ENCODE results near the gene FAR2.
"Not testable (repeated sequence)": the region's sequence is repeated elsewhere in the genome, so short reads cannot be mapped to it uniquely, and the experiment has no call there.

FAR2 gene

DNA sequence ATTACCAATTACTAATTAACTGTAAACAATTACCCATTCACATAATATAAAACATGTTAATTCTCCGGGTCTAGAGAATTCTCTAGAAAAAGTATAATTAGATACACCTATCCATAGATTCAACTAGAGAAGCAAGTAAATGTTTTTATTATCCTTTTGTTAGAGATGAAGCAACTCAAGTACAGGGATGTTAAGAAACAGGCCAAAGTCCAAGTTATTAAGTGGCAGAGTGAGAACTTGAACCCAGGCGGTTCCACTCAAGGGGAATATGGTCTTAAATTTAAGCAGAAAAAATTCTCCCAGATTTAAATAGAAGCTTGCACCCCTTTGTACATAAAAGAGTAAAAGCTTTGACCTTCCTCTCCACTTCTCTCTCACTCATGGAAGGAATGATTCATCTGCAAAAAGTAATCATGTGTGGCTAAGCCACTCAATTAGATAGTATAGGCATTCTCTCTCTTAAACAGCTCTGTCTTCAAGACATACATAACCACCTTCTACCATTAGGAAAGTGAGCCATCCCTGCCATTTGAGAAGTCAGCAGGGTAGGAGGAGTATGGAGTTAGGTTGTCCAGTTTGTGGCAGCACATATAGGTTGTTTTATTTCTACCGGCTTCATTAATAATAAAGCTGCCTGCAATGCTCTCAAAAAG is 197.8 kb downstream of the FAR2 start:
- no peak overlapping the region for H3K9ac ChIP-seq (ENCODE audit: low read depth, low read length)
- H3K9me3 ChIP-seq (ENCODE audit: control insufficient read depth, insufficient read depth, low read length): no peaks in the 10 kb centered on the region
- H3K4me1 ChIP-seq (ENCODE audit: insufficient read depth, low read length): no peaks in the 10 kb centered on the region
- peaks cover 3% of the 10 kb centered on the region; the same call in 1 of the 2 replicates for H3K36me3 ChIP-seq (ENCODE audit: insufficient read depth, low read length)

DNA sequence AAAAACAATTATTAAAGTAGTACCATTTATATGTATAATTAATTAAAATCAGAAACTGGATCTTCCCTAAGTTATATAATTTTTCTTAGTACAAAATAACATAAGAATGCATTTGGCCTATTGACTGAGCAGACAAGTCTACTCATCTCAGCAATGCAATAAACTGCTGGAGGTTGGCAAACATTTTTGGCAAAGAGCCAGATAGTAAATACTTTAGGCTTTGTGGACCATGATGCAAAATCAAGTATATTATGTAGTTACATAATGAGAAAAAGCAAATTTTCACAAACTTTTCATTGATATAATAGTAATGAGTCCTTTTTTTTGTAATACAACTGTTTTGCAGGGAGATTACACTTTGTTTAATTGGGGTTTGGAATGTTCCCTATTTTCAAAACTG is 201.0 kb downstream of the FAR2 start:
- H3K9me3 ChIP-seq (ENCODE audit: control insufficient read depth, insufficient read depth, low read length): no peaks in the 10 kb centered on the region
- H3K4me1 ChIP-seq (ENCODE audit: insufficient read depth, low read length): no peaks in the 10 kb centered on the region
- H3K9ac ChIP-seq (ENCODE audit: low read depth, low read length): no peak overlapping the region
- H3K36me3 ChIP-seq (ENCODE audit: insufficient read depth, low read length): peaks cover 3% of the 10 kb centered on the region; the same call in 1 of the 2 replicates

DNA sequence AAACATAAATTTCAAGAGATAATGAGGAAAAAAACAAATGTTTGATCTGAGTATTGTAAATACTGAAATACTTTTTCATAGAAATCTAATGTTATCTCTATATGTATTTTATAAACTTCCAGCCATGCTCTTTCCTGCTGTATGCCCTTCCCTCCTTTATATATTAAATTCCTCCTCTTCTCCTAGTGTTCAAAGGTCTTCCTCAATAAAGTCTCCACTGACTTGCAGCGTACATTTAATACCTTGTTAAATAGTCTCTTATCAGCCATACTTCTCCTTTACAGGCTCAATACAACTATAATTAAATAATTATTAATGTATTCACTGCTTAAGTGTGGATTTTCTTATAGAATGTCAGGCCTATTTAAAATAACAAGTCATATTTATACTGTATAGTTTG is 205.9 kb downstream of the FAR2 start:
- H3K36me3 ChIP-seq (ENCODE audit: insufficient read depth, low read length): no peaks in the 10 kb centered on the region

DNA sequence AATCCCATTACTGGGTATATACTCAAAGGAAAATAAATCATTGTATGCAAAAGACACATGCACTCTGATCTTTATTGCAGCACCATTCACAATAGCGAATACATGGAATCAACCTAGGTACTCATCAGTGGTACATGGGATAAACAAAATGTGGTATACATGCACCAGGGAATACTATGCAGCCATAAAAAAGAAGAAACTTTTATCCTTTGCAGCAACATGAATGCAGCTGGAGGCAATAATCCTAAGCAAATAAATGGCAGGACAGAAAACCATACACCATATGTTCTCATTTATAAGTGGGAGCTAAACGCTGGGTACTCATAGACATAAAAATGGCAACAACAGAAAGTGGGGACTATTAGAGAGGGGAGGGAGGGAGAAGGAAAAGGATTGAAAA is 216.0 kb downstream of the FAR2 start:
- Histone ChIP-seq H3K4me1 (ENCODE audit: insufficient read depth, low read length) (no peaks in the 10 kb centered on the region), H3K9ac (ENCODE audit: low read depth, low read length) (no peak overlapping the region), H3K9me3 (ENCODE audit: control insufficient read depth, insufficient read depth, low read length) (no peaks in the 10 kb centered on the region), H3K36me3 (ENCODE audit: insufficient read depth, low read length) (no peaks in the 10 kb centered on the region; the same call in 1 of the 2 replicates)

More for the DNA sequence above, 205.9 kb downstream of the FAR2 start:
- no peaks in the 10 kb centered on the region for H3K4me1 ChIP-seq (ENCODE audit: insufficient read depth, low read length)
- H3K9ac ChIP-seq (ENCODE audit: low read depth, low read length): no peak overlapping the region
- H3K9me3 ChIP-seq (ENCODE audit: control insufficient read depth, insufficient read depth, low read length): no peaks in the 10 kb centered on the region

DNA sequence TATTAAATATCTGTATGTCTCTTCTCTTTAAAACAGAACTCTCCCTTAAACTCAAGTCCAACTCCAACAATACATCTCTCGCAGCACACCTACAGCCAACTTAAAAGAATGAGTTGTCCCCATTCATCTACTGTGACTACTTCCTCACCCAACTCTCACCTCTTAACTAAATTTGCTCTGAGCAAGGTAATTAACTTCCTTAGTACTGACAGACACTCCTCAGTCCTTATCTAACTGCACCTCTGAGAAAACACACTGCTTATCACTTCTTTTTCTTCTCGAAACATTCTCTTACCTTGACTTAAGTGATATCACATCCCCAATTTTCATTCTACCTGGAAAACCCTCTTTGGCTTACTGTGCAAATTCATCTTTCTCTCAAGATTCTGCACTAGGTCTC is 224.9 kb downstream of the FAR2 start:
- Histone ChIP-seq H3K36me3 (ENCODE audit: insufficient read depth, low read length) (no peaks in the 10 kb centered on the region; the same call in 1 of the 2 replicates), H3K4me1 (ENCODE audit: insufficient read depth, low read length) (no peaks in the 10 kb centered on the region), H3K9me3 (ENCODE audit: control insufficient read depth, insufficient read depth, low read length) (no peaks in the 10 kb centered on the region), H3K9ac (ENCODE audit: low read depth, low read length) (no peak overlapping the region)

DNA sequence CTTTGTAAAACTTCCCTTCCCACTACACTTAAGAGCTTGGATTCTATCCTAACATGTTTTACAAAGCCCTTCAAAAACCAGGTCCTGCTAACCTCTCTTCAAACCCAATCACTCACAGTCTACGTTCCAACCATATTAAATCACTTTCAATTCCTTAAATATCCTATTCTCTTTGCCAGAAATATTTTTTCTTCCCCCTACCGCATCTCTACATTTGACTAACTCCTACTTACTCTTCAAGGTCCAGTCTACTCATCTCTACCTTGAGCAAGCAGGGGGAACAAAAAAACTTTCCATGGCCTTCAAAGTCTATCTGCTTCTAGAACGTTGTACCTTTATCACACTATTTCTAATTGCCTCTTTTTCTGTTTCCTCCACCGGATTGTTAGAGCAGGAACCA is 225.8 kb downstream of the FAR2 start:
- Histone ChIP-seq H3K9me3 (ENCODE audit: control insufficient read depth, insufficient read depth, low read length) (no peaks in the 10 kb centered on the region), H3K9ac (ENCODE audit: low read depth, low read length) (no peak overlapping the region), H3K4me1 (ENCODE audit: insufficient read depth, low read length) (no peaks in the 10 kb centered on the region), H3K36me3 (ENCODE audit: insufficient read depth, low read length) (no peaks in the 10 kb centered on the region; the same call in 1 of the 2 replicates)

DNA sequence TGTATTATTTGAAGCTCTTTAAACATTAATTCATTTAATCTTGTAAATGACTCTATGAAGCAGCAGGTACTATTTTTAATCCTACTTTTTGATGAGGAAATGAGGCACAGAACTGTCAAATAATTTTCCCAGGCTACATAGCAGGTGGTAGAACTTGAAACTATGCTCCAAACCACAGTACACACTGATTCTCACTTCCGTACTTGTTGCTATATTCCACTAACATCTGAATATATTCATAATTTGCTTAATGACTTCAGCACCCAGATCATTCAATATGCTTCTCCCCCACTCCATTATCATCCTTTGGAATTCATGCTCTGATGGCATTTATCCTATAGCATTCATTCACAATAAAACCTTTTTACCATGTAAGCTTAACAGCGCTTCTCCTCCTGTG is 227.0 kb downstream of the FAR2 start:
- Histone ChIP-seq H3K9ac (ENCODE audit: low read depth, low read length) (no peak overlapping the region), H3K9me3 (ENCODE audit: control insufficient read depth, insufficient read depth, low read length) (no peaks in the 10 kb centered on the region), H3K36me3 (ENCODE audit: insufficient read depth, low read length) (no peaks in the 10 kb centered on the region; the same call in 1 of the 2 replicates), H3K4me1 (ENCODE audit: insufficient read depth, low read length) (no peaks in the 10 kb centered on the region)

DNA sequence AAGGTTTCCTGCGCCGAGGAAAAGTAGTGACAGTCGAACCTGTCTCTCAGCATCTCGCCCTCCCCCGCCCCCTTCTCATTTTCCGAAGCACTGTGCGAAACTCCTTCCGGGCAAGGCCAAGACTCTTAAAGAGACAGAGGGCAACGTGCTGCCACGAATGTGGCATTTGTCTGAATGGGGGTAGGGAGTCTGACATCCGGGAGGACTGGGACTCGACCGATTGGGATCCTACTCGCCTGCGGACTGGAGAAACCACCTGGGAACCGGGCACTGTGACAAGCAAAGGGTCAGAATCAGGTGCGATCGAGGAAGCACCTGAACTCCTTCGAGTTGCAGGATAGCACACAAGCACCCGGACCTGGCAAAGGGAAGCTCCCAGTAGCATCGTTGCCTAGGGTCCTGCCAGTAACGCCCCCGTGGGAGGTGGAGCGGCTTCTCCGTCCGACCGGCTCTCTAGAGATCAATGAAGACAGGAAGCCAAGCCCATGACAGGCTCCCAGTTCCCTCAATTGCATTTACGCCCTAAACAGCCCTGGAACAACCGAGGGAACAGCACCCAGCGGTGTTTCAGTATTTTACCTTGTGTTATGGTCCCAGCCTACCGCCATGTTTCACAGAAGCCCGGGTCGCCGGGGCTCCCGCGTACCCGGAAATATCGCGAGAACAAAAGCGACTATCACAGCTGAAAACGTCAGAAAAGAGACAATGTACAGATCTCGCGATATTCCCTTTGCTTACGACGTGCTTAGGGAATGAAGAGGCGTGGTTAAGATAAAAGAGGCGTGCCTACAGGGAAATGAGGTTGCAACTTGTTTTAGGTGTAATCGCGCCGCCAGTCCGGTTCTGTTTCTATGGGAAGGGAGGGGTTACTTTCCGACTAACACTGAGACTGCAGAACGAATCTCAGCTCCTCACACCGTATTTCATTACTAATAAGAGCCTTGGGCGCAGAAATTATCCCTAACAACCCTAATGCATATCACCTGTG is 231.8 kb downstream of the FAR2 start, which contains the start of gene ERGIC2:
Gene ERGIC2 (minus strand): TSS at position 637 of the 988 bp plus-strand sequence. CDS start 9,539 bp downstream, outside the sequence.
- H3K36me3 ChIP-seq (ENCODE audit: insufficient read depth, low read length): no peaks in the 10 kb centered on the region
- peak within 1 kb of the TSS; percentile 82 for H3K9ac ChIP-seq (ENCODE audit: low read depth, low read length)
- no peaks in the 10 kb centered on the region for H3K9me3 ChIP-seq (ENCODE audit: control insufficient read depth, insufficient read depth, low read length)
- no peaks in the 10 kb centered on the region for H3K4me1 ChIP-seq (ENCODE audit: insufficient read depth, low read length)

DNA sequence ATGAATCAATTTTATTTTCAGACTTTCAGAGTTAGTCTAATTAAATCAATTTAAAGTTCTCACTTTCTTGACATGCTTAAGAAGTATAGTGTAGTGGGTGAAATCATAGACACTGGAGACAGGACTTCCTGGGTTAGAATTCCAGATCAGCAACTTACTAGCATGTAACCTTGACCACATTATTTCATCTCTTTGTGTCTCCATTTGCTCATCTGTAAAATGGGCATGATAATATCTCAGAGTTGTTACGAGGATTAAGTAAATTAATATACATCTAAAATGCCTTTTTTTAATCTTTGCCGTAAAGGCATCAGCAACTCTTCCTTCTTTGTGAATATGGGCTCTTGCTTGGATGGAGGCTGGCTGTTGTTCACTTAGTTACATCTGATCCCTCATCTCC is 233.2 kb downstream of the FAR2 start:
- H3K4me1 ChIP-seq (ENCODE audit: insufficient read depth, low read length): no peaks in the 10 kb centered on the region
- H3K9ac ChIP-seq (ENCODE audit: low read depth, low read length): no peak overlapping the region
- H3K9me3 ChIP-seq (ENCODE audit: control insufficient read depth, insufficient read depth, low read length): no peaks in the 10 kb centered on the region
- H3K36me3 ChIP-seq (ENCODE audit: insufficient read depth, low read length): no peaks in the 10 kb centered on the region

DNA sequence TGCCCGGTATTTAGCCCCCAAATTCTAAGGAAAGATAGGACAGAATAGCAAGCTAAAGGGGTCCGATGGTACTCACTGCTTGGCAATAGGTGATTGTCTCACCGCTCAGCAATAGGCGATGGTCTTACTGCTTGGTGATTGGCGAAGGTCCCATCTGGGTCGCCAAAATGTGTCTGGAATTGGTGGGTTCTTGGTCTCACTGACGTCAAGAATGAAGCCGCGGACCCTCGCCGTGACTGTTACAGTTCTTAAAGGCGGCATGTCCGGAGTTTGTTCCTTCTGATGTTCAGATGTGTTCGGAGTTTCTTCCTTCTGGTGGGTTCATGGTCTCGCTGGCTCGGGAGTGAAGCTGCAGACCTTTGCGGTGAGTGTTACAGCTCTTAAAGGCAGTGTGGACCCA is 236.1 kb downstream of the FAR2 start:
- peak overlapping the region; percentile 32; the same call in 1 of the 2 replicates for H3K9ac ChIP-seq (ENCODE audit: low read depth, low read length)
- not testable (repeated sequence) for H3K36me3 ChIP-seq (ENCODE audit: insufficient read depth, low read length); H3K9me3 ChIP-seq (ENCODE audit: control insufficient read depth, insufficient read depth, low read length); H3K4me1 ChIP-seq (ENCODE audit: insufficient read depth, low read length)

Measured in ES-I3 (cell line).